GM19397 (cell line): ENCODE results near the gene REL.

Source experiments
- ATAC-seq: cut with Tn5 transposase; IDR thresholded peaks from one replicate; pipeline ENCODE4 v1.9.1; 2021; ENCODE audit warnings: mild to moderate bottlenecking, moderate library complexity; ENCODE audit not compliant: unreplicated experiment

REL gene

DNA sequence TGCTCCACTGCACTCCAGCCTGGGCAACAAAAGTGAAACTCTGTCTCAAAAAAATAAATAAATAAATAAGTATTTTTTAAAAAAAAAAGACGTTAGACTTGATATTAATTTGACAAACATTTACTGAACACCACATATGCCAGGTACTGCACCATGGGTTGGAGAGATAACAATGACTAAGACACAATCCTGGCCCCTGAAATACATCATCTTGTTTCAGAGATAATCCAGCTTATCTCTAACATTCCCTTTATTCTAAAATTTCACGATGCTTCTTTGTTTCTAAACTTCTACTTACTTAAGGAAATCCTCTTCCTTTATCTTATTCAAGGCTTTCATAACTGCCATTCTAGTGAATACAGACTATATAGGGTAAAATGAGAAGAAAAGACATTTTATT, 81.2 kb downstream of the REL start:
- no peak for ATAC-seq

DNA sequence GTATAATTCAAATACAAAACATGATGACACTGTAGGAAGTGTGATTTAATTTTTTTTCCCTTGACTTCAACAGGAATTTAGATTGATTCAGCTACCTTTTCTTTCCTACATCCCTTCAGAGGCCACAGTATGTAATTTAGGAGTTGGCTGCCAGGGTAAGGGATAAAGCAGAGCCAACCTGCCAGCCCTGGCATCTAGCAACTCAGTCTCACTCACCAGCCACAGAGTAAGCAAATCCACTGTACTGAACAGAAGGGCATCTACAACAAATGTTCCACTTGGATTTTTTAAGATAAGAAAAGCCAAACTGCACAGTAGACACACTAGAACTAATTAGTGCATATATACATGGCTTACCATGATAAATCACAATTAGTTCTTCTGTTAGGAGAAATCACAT, 81.8 kb downstream of the REL start:
- no peak for ATAC-seq

DNA sequence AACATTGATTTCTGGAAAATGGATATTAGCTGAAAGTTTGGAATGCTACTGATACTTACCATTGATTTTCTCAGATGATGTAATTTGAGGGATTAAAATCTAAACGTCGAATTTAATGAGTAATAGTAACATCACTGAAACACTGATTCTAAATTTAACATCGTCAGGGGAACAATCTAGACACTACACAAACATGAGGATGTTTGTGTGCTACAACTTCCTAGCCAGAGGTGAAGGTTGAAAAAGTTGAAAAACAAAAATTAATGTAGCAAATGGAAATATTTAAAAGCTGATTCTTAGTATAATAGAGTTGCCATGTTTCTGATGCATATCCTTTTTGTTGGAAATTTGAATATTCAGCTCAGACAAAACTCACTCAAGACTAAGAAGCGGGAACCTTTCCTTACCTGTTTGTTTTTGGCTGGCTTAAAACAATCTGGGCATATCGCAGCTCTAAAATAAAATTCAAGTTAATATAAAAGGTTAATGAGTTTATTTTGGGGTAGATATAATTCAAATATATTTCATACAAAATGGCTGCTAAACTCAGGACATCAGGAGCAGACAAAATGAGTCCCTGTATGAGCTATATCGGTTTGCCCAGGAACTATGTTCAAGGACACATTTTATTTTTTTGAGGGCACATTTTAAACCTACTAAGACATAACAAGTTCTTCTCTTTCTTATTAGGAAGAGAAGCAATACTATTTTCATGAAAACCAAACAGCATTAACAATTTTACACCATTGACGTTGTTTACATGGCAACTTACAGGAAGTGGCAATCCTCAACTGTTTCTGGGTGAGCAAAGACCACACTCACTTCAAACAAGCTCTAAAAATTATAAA, 83.5 kb downstream of the REL start:
- no peak for ATAC-seq

GRCh38 chr2:60965499-60965785, 84.1 kb downstream of the REL start:
- no peak for ATAC-seq

DNA sequence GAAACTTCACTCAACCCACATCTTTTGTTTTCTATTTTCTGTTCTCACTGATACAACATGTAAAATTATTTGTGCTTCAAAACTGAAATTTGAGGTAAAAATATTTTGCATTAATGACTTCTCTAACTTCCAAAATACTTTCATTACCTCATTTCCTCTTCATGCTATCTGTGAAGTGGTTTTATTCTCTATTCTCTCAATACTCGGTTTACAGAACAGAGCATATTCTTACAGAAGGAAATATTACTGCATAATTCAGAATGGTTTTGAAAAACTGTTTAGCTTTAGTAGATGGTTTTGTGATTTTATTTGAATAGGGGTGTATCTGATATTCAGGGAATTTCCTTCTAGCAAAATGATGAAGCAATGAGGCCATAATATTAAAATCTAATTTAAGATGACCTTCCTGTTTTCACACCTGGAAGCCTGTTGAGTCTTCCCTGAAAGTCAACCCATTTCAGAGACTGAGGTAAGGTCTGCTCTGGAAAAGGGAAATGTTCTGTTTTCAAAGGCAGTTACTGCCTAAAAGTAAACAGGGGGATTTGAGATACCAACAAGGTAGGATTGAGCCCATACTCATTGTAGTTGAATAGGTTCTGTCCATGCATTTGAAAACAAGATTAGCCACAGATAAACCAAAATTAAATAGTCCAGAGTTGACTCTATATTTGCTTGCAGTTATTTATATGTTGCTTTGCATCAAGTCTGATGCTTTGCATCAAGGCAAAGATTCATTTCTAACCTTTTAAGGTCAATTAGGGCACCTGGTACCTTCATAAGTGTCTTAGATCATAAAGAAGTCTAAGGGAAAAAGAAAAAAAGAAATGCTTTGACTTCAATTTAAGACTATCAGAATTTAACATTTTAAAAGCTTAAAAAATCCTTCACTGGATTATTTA, 85.4 kb downstream of the REL start:
- ATAC-seq = peak; percentile 48

DNA sequence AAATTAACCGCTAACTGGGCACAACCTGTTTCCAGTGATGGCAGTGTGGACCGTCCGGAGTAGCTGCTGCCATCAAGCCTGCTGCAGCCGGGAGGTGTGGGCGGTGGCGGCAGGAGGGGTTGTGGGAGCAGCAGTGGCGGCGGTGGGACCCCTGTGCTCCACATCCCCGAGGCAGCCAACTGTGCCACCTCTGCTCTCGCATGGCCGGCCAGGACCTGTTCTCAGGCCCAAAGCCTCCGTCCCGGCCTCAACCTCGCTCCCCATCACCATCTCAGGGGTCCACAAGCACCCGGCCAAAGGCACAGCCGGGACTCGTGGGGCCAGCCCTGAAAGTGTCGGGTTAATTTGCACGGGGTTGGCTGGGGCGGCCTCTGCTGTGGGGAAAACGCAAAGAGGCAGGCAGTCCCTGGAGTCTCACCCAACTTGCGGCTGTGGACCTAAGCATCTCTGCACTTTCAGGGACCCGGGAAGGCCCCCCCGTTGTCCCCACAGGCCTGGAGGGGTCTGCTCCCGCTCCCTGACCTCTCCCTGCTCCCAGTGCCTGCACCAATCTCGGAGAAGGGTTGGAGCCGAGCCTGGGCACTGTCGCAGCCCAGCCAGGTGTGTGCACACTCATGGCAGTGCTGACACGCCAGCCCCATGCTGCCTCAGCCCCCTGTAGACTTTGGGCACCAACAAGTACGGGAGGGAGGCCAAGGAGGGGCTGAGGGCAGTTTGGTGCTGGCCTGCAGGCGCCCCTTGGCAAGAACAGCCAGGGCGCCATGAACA, 91.7 kb downstream of the REL start:
- ATAC-seq = no peak

GRCh38 chr2:60973705-60974104, 92.3 kb downstream of the REL start:
- ATAC-seq = no peak

GRCh38 chr2:60974652-60975051, 93.3 kb downstream of the REL start:
- ATAC-seq = no peak
